Keratinocyte (primary cell): ENCODE measurements around the gene BICDL1. TPM values are rescaled to one million over a fixed set of nuclear protein-coding genes. Genes with fewer than 3 reads are reported as not detected.

Source experiments
- DNase-seq: peaks from one replicate; pipeline ENCODE4 v3.0.0-alpha.2; 2011; ENCODE audit warnings: low read depth, missing footprints, low spot score
- FAIRE-seq: peaks from 2 replicates; lab custom pipeline; 2011; peaks lifted over from hg19 to GRCh38; lab: Jason Lieb, UNC
- H2AFZ ChIP-seq: 2 replicates; pipeline ENCODE4 v1.6.0; 2012; ENCODE audit warnings: low read length, control low read depth, inconsistent platforms; ENCODE audit not compliant: control insufficient read depth
- H3K27ac ChIP-seq: 2 replicates; pipeline ENCODE4 v1.5.1; 2011; ENCODE audit warnings: low read length; ENCODE audit not compliant: control insufficient read depth, insufficient read depth
- H3K27me3 ChIP-seq: 3 replicates; pipeline ENCODE4 v1.6.0; 2011; ENCODE audit warnings: low read length; ENCODE audit not compliant: control insufficient read depth, insufficient read depth; ENCODE audit errors: extremely low read depth
- H3K36me3 ChIP-seq, 2 experiments: 2 replicates in 1 of 2; 3 replicates in 1 of 2; pipeline ENCODE4 v1.5.1; 2011; ENCODE audit warnings: low read length in 2 of 2, mild to moderate bottlenecking in 1 of 2; ENCODE audit not compliant: control insufficient read depth in 2 of 2, insufficient read depth in 2 of 2; ENCODE audit errors: extremely low read depth in 1 of 2
- H3K4me1 ChIP-seq: 3 replicates; pipeline ENCODE4 v1.5.1; 2011; ENCODE audit warnings: low read length; ENCODE audit not compliant: control insufficient read depth, insufficient read depth; ENCODE audit errors: extremely low read depth
- H3K4me2 ChIP-seq: 3 replicates; pipeline ENCODE4 v1.6.0; 2011; ENCODE audit warnings: low read depth, low read length; ENCODE audit not compliant: control insufficient read depth, insufficient read depth; ENCODE audit errors: extremely low read depth
- H3K4me3 ChIP-seq, 3 experiments: fragments of 200-600 bp in 1 of 3; sonication (generic) in 1 of 3; 2 replicates in 2 of 3; 3 replicates in 1 of 3; pipeline ENCODE4 v1.5.1; 2011 to 2016; ENCODE audit warnings: low read length in 3 of 3, mild to moderate bottlenecking in 3 of 3, control low read depth in 2 of 3, inconsistent platforms in 1 of 3, low read depth in 1 of 3, mixed read lengths in 1 of 3, mixed run types in 1 of 3, moderate library complexity in 1 of 3; ENCODE audit not compliant: control insufficient read depth in 2 of 3, insufficient read depth in 2 of 3; ENCODE audit errors: extremely low read depth in 1 of 3
- H3K79me2 ChIP-seq: 2 replicates; pipeline ENCODE4 v1.6.0; 2012; ENCODE audit warnings: low read length; ENCODE audit not compliant: control insufficient read depth, insufficient read depth
- H3K9ac ChIP-seq: 3 replicates; pipeline ENCODE4 v1.6.0; 2011; ENCODE audit warnings: low read length; ENCODE audit not compliant: control insufficient read depth, insufficient read depth; ENCODE audit errors: extremely low read depth
- H3K9me1 ChIP-seq: 3 replicates; pipeline ENCODE4 v1.6.0; 2011; ENCODE audit warnings: low read length; ENCODE audit not compliant: control insufficient read depth, insufficient read depth; ENCODE audit errors: extremely low read depth
- H3K9me3 ChIP-seq: 2 replicates; pipeline ENCODE4 v1.5.1; 2012; ENCODE audit warnings: low read depth, low read length; ENCODE audit not compliant: control insufficient read depth
- H4K20me1 ChIP-seq: 3 replicates; pipeline ENCODE4 v1.6.0; 2011; ENCODE audit warnings: low read length; ENCODE audit not compliant: control insufficient read depth, insufficient read depth; ENCODE audit errors: extremely low read depth
- CTCF ChIP-seq, 3 experiments: IDR thresholded peaks in 1 of 3; conservative IDR thresholded peaks in 1 of 3; optimal IDR thresholded peaks in 1 of 3; 2 replicates in 2 of 3; 3 replicates in 1 of 3; pipeline versions ENCODE3 to v1.5.1; 2011; ENCODE audit warnings: low read length in 3 of 3, mild to moderate bottlenecking in 3 of 3, moderate library complexity in 2 of 3, control low read depth in 1 of 3, inconsistent platforms in 1 of 3; ENCODE audit not compliant: insufficient read depth in 2 of 3; ENCODE audit errors: extremely low read depth in 1 of 3
- EZH2 ChIP-seq: IDR thresholded peaks from one replicate; pipeline ENCODE4 v1.6.1; 2012; ENCODE audit warnings: inconsistent platforms, mild to moderate bottlenecking, low read length, moderate library complexity
- dilution Hi-C: fragments of 300-500 bp; cut with MboI; formaldehyde crosslinking; loops from one replicate; pipeline ENCODE4 v1.7.0; 2020; ENCODE audit warnings: low sequenced_read_pairs; ENCODE audit not compliant: extremely low pct_ligation_motif_present
- polyA plus RNA-seq, 5 experiments: library from polyadenylated mRNA; depleted of rRNA in 3 of 5; stranded (reverse) in 3 of 5; stranded (forward) in 1 of 5; unstranded in 1 of 5; fragments of >200 nt; gene quantifications; 1 replicate in 1 of 5; 2 replicates in 3 of 5; 3 replicates in 1 of 5; pipeline versions ENCODE4 v1.2.1 to v1.2.3, GENCODE V29; 2011 to 2012; ENCODE audit warnings: missing spikeins in 2 of 5, low read depth in 1 of 5, low replicate concordance in 1 of 5

BICDL1 gene
- polyA plus RNA-seq, 1 donor (not counting 4 experiments of a cell fraction or from before 2014, with no cell fraction given), result 6.4 TPM

- Histone ChIP-seq H3K9me1 (no peaks in the 10 kb centered on the region), H3K36me3 (no peaks in the 10 kb centered on the region), H4K20me1 (no peaks in the 10 kb centered on the region), H3K27me3 (no peaks in the 10 kb centered on the region), H3K79me2 (no peaks in the 10 kb centered on the region), H3K9ac (no peak overlapping the region), H2AFZ (no peak overlapping the region), H3K4me2 (no peak overlapping the region), H3K27ac (no peak overlapping the region), H3K4me3 (no peak overlapping the region), H3K9me3 (no peaks in the 10 kb centered on the region), H3K4me1 (no peaks in the 10 kb centered on the region)
- DNase-seq, result no peak
- no peak for FAIRE-seq
- dilution Hi-C loops, result no loop called here
- TF ChIP-seq CTCF (optimal IDR thresholded peaks at IDR 0.05 in 1 of 3, IDR thresholded peaks at IDR 0.05 in 1 of 3, conservative IDR thresholded peaks at IDR 0.05 in 1 of 3; ENCODE audit: extremely low read depth in 1 of 3, insufficient read depth in 2 of 3, low read length in 3 of 3) (no peak), EZH2 (no peak)
These were observed 24.9 kb upstream of the BICDL1 start for GRCh38 chr12:119964123-119964522.

- H3K79me2 ChIP-seq, result no peaks in the 10 kb centered on the region
- no peak overlapping the region for H3K9ac ChIP-seq
- no peaks in the 10 kb centered on the region for H3K4me1 ChIP-seq
- TF ChIP-seq CTCF (optimal IDR thresholded peaks at IDR 0.05 in 1 of 3, IDR thresholded peaks at IDR 0.05 in 1 of 3, conservative IDR thresholded peaks at IDR 0.05 in 1 of 3; ENCODE audit: extremely low read depth in 1 of 3, insufficient read depth in 2 of 3, low read length in 3 of 3) (no peak), EZH2 (no peak)
- no peak overlapping the region for H3K4me3 ChIP-seq
- H3K27ac ChIP-seq, result no peak overlapping the region
- no peak overlapping the region for H2AFZ ChIP-seq
- H3K9me3 ChIP-seq, result no peaks in the 10 kb centered on the region
- no peaks in the 10 kb centered on the region for H3K27me3 ChIP-seq
- H4K20me1 ChIP-seq, result no peaks in the 10 kb centered on the region
- DNase-seq, result no peak
- H3K9me1 ChIP-seq, result no peaks in the 10 kb centered on the region
- dilution Hi-C loops, result no loop called here
- no peaks in the 10 kb centered on the region for H3K36me3 ChIP-seq
- H3K4me2 ChIP-seq, result no peak overlapping the region
- no peak for FAIRE-seq
These were observed 24.1 kb upstream of the BICDL1 start for GRCh38 chr12:119964929-119965328.
